Endothelial cell of umbilical vein (primary cell): ENCODE results near the gene MYH9. TPM values are rescaled to one million over a fixed set of nuclear protein-coding genes. Genes with fewer than 3 reads are reported as not detected.

Experiments
- BruUV-seq: library from RNA; stranded (reverse); fragments of 400-500 nt; replicated peaks from 2 replicates; lab custom pipeline; 2021; lab: Mats Ljungman, UMichigan
- CTCF ChIA-PET: fragments of 300-600, 350-600 bp; sonication (Branson Sonifier 250); formaldehyde crosslinking; loops from one replicate; lab custom pipeline; 2021; ENCODE audit warnings: antibody characterized with exemption, inconsistent platforms; lab: Charles Lee
- POLR2A ChIA-PET: fragments of 300-600, 350-600 bp; sonication (Branson Sonifier 250); formaldehyde crosslinking; loops from one replicate; lab custom pipeline; 2021; ENCODE audit warnings: antibody characterized with exemption, inconsistent platforms; lab: Charles Lee
- DNase-seq: peaks from one replicate; pipeline ENCODE4 v3.0.0-alpha.2; 2011; ENCODE audit warnings: low read depth, low spot score
- FAIRE-seq: peaks from 2 replicates; lab custom pipeline; 2011; peaks lifted over from hg19 to GRCh38; lab: Jason Lieb, UNC
- H2AFZ ChIP-seq: 2 replicates; pipeline ENCODE4 v1.6.0; 2012; ENCODE audit warnings: low read depth, low read length, control low read depth, inconsistent platforms
- H3K27ac ChIP-seq: 2 replicates; pipeline ENCODE4 v1.5.1; 2011; ENCODE audit warnings: low read depth, mild to moderate bottlenecking, control low read depth, low read length, moderate library complexity; ENCODE audit not compliant: insufficient read depth
- H3K27me3 ChIP-seq, 2 experiments: 2 replicates each; pipeline versions ENCODE4 v1.6.0 to v1.6.1; 2011; ENCODE audit warnings: low read length in 2 of 2, mixed read lengths in 1 of 2; ENCODE audit not compliant: control insufficient read depth in 2 of 2, insufficient read depth in 2 of 2
- H3K36me3 ChIP-seq, 2 experiments: 2 replicates in 1 of 2; 3 replicates in 1 of 2; pipeline ENCODE4 v1.5.1; 2011; ENCODE audit warnings: low read length in 2 of 2, mild to moderate bottlenecking in 1 of 2, moderate library complexity in 1 of 2; ENCODE audit not compliant: control insufficient read depth in 2 of 2, insufficient read depth in 2 of 2; ENCODE audit errors: extremely low read depth in 1 of 2
- H3K4me1 ChIP-seq: 3 replicates; pipeline ENCODE4 v1.5.1; 2011; ENCODE audit warnings: mild to moderate bottlenecking, low read length; ENCODE audit not compliant: control insufficient read depth, insufficient read depth; ENCODE audit errors: extremely low read depth
- H3K4me2 ChIP-seq: 2 replicates; pipeline ENCODE4 v1.6.1; 2011; ENCODE audit warnings: low read length, control low read depth, mixed read lengths; ENCODE audit not compliant: insufficient read depth
- H3K4me3 ChIP-seq, 3 experiments: fragments of 200-600 bp in 1 of 3; sonication (generic), shearing (Covaris generic) in 1 of 3; replicated peaks in 1 of 3; 2 replicates each; pipeline ENCODE4 v1.5.1; 2011 to 2016; ENCODE audit warnings: control low read depth in 3 of 3, low read length in 3 of 3, mild to moderate bottlenecking in 2 of 3, inconsistent platforms in 1 of 3, low read depth in 1 of 3, moderate library complexity in 1 of 3; ENCODE audit not compliant: insufficient read depth in 1 of 3
- H3K79me2 ChIP-seq: 2 replicates; pipeline ENCODE4 v1.6.0; 2012; ENCODE audit warnings: low read length, inconsistent platforms; ENCODE audit not compliant: control insufficient read depth, insufficient read depth
- H3K9ac ChIP-seq: replicated peaks from 2 replicates; pipeline ENCODE3; 2011; ENCODE audit warnings: low read length, control low read depth; ENCODE audit not compliant: insufficient read depth; ENCODE audit errors: extremely low read depth
- H3K9me1 ChIP-seq: replicated peaks from 3 replicates; pipeline ENCODE4 v1.6.0; 2011; ENCODE audit warnings: mild to moderate bottlenecking, low read length; ENCODE audit not compliant: control insufficient read depth, insufficient read depth; ENCODE audit errors: extremely low read depth
- H3K9me3 ChIP-seq: replicated peaks from 2 replicates; pipeline ENCODE4 v1.5.1; 2012; ENCODE audit warnings: low read length, inconsistent platforms; ENCODE audit not compliant: control insufficient read depth, insufficient read depth
- H4K20me1 ChIP-seq: replicated peaks from 2 replicates; pipeline ENCODE3; 2011; ENCODE audit warnings: mild to moderate bottlenecking, low read length; ENCODE audit not compliant: control insufficient read depth, insufficient read depth; ENCODE audit errors: extremely low read depth
- EZH2 ChIP-seq: IDR thresholded peaks from 2 replicates; pipeline ENCODE4 v1.6.1; 2012; ENCODE audit warnings: borderline replicate concordance, low read depth, mild to moderate bottlenecking, moderate library complexity, low read length, inconsistent platforms; ENCODE audit not compliant: severe bottlenecking
- FOS ChIP-seq: IDR thresholded peaks from 2 replicates; pipeline ENCODE4 v1.6.1; 2011; ENCODE audit warnings: mild to moderate bottlenecking, low read length, moderate library complexity, borderline replicate concordance; ENCODE audit not compliant: insufficient read depth
- GATA2 ChIP-seq: IDR thresholded peaks from 2 replicates; pipeline ENCODE4 v1.7.0; 2011; ENCODE audit warnings: low read depth, mild to moderate bottlenecking, moderate library complexity, mixed read lengths, low read length; ENCODE audit not compliant: insufficient read length, insufficient read depth
- JUN ChIP-seq: IDR thresholded peaks from 2 replicates; pipeline ENCODE4 v1.6.1; 2011; ENCODE audit warnings: borderline replicate concordance, low read depth; ENCODE audit not compliant: insufficient read length, insufficient read depth
- MYC ChIP-seq: IDR thresholded peaks from one replicate; pipeline ENCODE4 v1.6.1; 2011; ENCODE audit warnings: mild to moderate bottlenecking, low read depth, low read length
- POLR2A ChIP-seq: IDR thresholded peaks from 2 replicates; pipeline ENCODE4 v1.6.1; 2012; ENCODE audit warnings: low read depth, mild to moderate bottlenecking, control low read depth, low read length
- POLR2AphosphoS5 ChIP-seq: IDR thresholded peaks from 2 replicates; pipeline ENCODE4 v1.6.1; 2012; ENCODE audit warnings: low read depth, mild to moderate bottlenecking, control low read depth, low read length, moderate library complexity; ENCODE audit not compliant: insufficient read depth
- dilution Hi-C: fragments of 300-500 bp; cut with MboI; formaldehyde crosslinking; loops from one replicate; pipeline ENCODE4 v1.15.0; 2019; ENCODE audit warnings: low sequenced_read_pairs; ENCODE audit not compliant: extremely low pct_ligation_motif_present
- intact Hi-C: fragments of 100-400 bp; cut with micrococcal nuclease; formaldehyde crosslinking; loops from one replicate; pipeline ENCODE4 v1.10.0; 2022
- polyA plus RNA-seq, 4 experiments: library from polyadenylated mRNA; depleted of rRNA in 3 of 4; stranded (reverse) in 3 of 4; unstranded in 1 of 4; fragments of >200 nt; gene quantifications; 2 replicates each; pipeline versions ENCODE4 v1.2.1 to v1.2.3, GENCODE V29; 2011 to 2012; ENCODE audit warnings: missing spikeins in 1 of 4
- total RNA-seq: library from RNA; stranded (reverse); gene quantifications from 2 replicates; pipeline ENCODE4 v1.2.3, GENCODE V29; 2021
- TF ChIP-seq, protein P1 (sequence below), 2 donors: IDR thresholded peaks; 1 replicate in 1 of 2; 2 replicates in 1 of 2; pipeline ENCODE4 v1.5.1; 2011; ENCODE audit warnings: low read length in 2 of 2, mild to moderate bottlenecking in 2 of 2, moderate library complexity in 2 of 2, control low read depth in 1 of 2, inconsistent platforms in 1 of 2, low read depth in 1 of 2; ENCODE audit not compliant: insufficient read depth in 1 of 2; ENCODE audit errors: extremely low read depth in 1 of 2
- TF ChIP-seq, protein P2 (sequence below): IDR thresholded peaks from 2 replicates; pipeline ENCODE4 v1.6.1; 2011; ENCODE audit not compliant: insufficient read depth, insufficient read length

The MYH9 gene
- total and polyA plus RNA-seq, 2 donors (not counting 3 experiments of a cell fraction or from before 2014, with no cell fraction given), result 188 to 1,413 TPM

DNA sequence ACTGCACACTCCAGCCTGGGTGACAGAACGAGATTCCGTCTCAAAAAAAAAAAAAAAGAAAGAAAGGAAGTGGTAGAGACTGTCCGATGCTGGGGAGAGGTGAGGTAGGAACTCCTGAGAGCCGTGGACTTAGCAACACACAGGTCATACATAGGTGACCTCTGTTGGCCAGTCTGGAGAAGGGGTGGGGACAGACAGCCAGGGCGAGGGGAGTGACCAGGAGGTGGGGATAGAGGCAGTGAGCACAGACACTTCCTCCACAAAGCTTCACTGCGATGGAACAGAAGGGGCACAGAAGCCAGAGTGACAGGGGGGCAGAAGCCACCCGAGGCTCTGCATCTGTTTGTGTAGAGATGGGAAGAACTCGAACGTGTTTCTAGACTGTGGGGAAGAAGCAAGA, 47.1 kb downstream of the MYH9 start:
- CTCF ChIA-PET, result interaction anchor here (0.7 to 2.5 kb wide), 7 partner anchors 9 to 130 kb away, joined by 3 to 14 read pairs (median 4); no protein-coding TSS in a partner anchor

More for the DNA sequence above, 47.1 kb downstream of the MYH9 start:
- Histone ChIP-seq H3K4me2 (no peak overlapping the region), H3K4me1 (peaks cover 91% of the 10 kb centered on the region), H3K4me3 (no peak overlapping the region), H4K20me1 (no peaks in the 10 kb centered on the region), H3K36me3 (peaks cover 37 to 55% of the 10 kb centered on the region in 2 experiments), H3K9me1 (no peaks in the 10 kb centered on the region), H3K79me2 (peaks cover 97% of the 10 kb centered on the region), H3K9me3 (no peaks in the 10 kb centered on the region), H2AFZ (no peak overlapping the region), H3K27me3 (no peaks in the 10 kb centered on the region), H3K9ac (no peak overlapping the region), H3K27ac (peak overlapping the region; percentile 0)
- BruUV-seq, result no TSS peak
- intact Hi-C loops (no loop called here), dilution Hi-C loops (no loop called here)
- TF ChIP-seq FOS (no peak), POLR2AphosphoS5 (no peak), GATA2 (no peak), JUN (no peak), EZH2 (no peak), MYC (no peak), POLR2A (no peak)
- TF ChIP-seq, protein P1, sequence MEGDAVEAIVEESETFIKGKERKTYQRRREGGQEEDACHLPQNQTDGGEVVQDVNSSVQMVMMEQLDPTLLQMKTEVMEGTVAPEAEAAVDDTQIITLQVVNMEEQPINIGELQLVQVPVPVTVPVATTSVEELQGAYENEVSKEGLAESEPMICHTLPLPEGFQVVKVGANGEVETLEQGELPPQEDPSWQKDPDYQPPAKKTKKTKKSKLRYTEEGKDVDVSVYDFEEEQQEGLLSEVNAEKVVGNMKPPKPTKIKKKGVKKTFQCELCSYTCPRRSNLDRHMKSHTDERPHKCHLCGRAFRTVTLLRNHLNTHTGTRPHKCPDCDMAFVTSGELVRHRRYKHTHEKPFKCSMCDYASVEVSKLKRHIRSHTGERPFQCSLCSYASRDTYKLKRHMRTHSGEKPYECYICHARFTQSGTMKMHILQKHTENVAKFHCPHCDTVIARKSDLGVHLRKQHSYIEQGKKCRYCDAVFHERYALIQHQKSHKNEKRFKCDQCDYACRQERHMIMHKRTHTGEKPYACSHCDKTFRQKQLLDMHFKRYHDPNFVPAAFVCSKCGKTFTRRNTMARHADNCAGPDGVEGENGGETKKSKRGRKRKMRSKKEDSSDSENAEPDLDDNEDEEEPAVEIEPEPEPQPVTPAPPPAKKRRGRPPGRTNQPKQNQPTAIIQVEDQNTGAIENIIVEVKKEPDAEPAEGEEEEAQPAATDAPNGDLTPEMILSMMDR (IDR thresholded peaks at IDR 0.05; ENCODE audit: extremely low read depth in 1 of 2, insufficient read depth in 1 of 2, low read depth in 1 of 2, low read length in 2 of 2), result no peak
- TF ChIP-seq, protein P2, sequence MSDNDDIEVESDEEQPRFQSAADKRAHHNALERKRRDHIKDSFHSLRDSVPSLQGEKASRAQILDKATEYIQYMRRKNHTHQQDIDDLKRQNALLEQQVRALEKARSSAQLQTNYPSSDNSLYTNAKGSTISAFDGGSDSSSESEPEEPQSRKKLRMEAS, result no peak
- POLR2A ChIA-PET, result interaction anchor here (1.0 kb wide), 1 partner anchor 19 kb away, joined by 11 read pairs; no protein-coding TSS in a partner anchor
- FAIRE-seq, result peak; percentile 26
- no peak for DNase-seq
